GM18511 (cell line): Measurements from ENCODE around the gene RAB44.

Source experiments
- ATAC-seq: cut with Tn5 transposase; IDR thresholded peaks from one replicate; pipeline ENCODE4 v1.9.1; 2021; ENCODE audit warnings: mild to moderate bottlenecking, moderate library complexity; ENCODE audit not compliant: unreplicated experiment

RAB44 gene

DNA sequence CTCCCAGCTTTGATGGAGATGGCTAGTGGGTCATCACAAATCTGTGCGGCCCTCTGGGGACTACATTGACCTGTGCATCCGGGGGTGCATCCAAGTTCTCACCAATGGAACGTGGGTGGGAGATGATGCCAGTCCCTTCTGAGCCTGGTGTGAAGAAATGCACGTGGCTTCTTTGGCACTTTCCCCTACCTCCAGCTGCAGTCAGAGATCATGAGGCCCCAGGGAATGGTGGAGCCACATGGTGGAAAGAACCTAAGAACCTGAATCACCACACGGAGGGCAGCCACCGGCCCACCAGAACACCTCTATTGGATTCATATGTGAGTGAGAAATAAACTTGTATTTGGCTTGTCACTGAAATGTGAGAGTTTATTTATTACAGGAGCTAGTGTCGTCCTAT is 29.0 kb upstream of the RAB44 start:
- no peak for ATAC-seq

DNA sequence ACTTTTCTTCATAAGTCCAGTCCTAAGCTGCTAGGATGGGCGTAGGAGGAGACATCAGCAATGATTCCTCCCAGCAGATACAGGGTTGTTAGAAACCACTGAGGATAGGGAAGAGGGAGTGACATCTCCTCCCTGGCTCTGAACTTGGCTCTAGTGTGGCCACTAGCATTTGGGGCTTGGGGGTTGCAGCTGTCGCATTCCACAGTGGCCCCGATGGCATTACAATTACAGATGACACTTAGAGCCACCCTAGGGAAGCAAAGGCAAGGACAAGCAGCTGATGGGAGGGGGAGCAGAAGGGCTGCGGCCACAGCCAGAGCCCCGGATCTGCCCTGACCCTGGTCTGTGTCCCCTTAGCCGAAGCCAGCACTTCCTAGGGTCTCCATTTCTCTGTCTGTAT is 28.6 kb upstream of the RAB44 start:
- ATAC-seq, result no peak

DNA sequence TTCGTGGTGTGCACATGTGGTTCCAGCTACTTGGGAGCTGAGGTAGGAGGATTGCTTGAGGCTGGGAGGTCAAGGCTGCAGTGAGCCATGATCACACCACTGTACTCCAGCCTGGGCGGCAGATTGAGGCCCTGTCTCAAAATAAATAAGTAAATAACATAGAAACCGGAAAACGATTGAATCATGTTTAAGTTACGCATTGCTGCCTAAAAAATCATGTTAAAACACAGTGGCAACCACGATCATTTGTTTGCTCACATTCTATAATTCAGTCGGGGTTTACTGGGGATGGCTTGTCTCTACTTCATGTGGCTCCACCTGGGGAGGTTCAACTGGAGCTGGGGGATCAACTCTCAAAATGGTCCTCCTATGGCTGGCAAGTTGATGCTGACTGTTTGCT is 27.4 kb upstream of the RAB44 start:
- ATAC-seq, result no peak

DNA sequence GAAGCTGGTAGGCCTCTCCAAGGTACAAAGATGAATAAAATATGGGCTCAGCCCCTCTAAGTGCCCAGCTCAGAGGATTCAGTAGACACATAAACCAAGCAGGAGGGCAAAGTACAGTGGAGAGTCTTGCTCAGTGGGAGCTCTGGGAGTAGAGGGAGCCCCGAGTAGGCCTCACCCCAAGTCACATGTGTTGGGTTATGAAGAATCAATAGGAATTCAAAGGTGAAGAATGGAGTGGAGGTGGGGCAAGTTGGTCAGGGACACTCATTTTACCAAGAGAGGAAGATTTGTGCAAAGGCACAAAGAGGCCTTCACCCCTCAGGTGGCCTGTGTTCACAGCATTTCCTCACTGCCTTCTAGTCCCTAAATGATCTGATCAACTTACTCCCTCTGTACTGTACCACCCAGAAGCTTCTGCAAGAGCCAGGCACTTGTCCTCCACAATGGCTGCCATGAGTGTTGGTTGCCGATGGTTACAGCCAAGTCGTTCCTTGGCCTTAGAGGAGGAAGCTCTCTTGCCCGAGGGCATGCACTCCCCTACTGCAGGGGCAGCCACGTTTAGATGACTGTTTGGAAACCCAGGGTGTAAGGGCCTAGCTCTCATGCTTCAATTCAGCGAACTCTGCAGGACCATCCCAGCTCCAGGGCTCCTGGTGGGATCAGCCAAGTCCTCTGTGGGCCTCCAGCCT is 25.8 kb upstream of the RAB44 start:
- ATAC-seq, result no peak

DNA sequence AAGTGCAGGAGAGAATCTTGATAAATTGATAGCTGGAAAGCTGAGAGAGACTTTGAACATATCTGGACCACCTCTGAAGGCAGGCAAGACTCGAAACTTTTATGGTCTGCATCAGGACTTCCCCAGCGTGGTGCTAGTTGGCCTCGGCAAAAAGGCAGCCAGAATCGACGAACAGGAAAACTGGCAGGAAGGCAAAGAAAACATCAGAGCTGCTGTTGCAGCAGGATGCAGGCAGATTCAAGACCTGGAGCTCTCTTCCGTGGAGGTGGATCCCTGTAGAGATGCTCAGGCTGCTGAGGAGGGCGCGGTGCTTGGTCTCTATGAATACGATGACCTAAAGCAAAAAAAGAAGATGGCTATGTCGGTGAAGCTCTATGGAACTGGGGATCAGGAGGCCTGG is 23.7 kb upstream of the RAB44 start:
- no peak for ATAC-seq

DNA sequence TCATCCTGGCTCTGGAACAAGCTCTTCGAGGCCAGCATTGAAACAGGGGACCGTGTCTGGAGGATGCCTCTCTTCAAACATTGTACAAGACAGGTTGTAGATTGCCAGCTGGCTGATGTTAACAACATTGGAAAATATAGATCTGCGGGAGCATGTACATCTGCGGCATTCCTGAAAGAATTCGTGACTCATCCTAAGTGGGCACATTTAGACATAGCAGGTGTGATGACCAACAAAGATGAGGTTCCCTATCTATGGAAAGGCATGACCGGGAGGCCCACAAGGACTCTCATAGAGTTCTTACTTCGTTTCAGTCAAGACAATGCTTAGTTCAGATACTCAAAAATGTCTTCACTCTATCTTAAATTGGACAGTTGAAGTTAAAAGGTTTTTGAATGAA is 22.7 kb upstream of the RAB44 start:
- ATAC-seq, result no peak

DNA sequence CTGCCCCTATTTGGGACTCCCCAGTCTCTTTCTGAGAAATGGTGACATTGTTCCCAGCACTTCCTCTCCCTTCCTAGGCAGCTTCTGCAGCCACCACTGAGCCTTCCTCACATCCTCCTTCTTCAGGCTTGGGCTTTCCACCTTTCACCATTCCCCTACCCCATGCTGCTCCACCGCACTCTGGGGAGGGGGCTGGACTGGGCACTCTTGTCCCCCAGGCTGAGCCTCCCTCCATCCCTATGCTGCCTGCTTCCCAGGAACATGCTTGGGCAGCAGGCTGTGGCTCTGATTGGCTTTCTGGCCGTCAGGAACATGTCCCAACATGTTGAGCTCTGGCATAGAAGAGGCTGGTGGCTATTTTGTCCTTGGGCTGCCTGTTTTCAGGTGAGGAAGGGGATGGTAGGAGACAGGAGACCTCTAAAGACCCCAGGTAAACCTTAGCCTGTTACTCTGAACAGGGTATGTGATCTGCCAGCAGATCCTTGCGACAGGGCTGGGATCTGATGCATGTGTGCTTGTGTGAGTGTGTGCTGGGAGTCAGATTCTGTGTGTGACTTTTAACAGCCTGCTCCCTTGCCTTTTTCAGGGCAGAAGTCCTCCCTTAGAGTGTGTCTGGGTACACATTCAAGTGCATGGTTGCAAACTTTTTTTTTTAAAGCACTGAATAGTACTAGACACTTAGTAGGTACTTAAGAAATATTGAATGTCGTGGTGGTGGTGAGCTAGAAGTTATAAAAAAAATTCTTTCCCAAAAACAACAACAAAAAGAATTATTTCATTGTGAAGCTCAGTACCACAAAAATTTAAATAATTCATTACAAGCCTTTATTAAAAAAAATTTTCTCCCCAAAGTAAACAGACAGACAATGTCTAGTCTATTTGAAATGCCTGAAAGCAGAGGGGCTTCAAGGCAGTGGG is 21.2 kb upstream of the RAB44 start:
- ATAC-seq, result no peak

DNA sequence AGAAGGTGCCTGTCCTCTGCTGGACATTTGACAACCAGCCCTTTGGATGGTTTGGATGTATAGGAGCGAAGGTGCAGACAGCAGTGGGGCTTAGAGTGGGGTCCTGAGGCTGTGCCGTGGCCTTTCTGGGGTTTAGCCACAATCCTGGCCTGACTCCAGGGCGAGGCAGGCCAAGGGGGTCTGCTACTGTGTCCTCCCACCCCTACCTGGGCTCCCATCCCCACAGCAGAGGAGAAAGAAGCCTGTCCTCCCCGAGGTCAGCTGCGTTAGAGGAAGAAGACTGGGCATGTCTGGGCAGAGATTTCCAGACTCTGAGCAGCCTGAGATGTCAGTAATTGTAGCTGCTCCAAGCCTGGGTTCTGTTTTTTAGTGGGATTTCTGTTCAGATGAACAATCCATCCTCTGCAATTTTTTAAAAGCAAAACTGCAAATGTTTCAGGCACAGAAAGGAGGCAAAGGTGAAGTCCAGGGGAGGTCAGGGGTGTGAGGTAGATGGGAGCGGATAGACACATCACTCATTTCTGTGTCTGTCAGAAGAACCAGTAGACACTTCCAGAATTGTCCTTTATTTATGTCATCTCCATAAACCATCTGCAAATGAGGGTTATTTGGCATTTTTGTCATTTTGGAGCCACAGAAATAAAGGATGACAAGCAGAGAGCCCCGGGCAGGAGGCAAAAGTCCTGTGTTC is 20.4 kb upstream of the RAB44 start:
- no peak for ATAC-seq

DNA sequence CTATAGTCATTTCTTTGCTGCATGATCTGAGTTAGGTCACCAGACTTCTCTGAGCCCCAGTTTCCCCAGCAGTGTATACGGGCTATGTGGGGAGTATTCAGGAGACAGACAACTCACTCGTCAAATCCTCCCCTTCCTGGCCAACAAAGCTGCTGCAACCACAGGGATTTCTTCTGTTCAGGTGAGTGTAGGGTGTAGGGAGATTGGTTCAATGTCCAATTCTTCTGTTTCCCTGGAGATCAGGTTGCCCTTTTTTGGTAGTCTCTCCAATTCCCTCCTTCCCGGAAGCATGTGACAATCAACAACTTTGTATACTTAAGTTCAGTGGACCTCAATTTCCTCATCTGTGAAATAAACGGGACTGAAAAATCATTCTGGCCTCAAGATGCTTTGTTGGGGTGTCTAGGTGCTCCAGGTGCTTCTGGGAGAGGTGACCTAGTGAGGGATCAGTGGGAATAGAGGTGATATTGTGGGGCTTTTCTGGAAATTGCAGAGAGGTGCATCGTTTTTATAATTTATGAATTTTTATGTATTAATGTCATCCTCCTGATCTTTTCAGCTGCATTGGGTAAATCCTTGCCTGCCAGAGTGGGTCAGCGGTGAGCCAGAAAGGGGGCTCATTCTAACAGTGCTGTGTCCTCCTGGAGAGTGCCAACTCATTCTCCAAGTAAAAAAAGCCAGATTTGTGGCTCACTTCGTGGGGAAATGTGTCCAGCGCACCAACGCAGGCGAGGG is 19.7 kb upstream of the RAB44 start:
- ATAC-seq, result no peak

DNA sequence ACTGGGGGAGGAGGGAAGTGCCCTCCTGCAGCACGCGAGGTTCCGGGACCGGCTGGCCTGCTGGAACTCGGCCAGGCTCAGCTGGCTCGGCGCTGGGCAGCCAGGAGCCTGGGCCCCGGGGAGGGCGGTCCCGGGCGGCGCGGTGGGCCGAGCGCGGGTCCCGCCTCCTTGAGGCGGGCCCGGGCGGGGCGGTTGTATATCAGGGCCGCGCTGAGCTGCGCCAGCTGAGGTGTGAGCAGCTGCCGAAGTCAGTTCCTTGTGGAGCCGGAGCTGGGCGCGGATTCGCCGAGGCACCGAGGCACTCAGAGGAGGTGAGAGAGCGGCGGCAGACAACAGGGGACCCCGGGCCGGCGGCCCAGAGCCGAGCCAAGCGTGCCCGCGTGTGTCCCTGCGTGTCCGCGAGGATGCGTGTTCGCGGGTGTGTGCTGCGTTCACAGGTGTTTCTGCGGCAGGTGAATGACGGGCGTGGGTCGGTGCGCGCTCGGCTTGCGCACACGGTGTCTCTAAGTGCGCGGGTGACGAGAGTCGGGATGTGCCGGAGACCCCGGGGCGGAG is 19.1 kb upstream of the RAB44 start, which contains the start of gene CDKN1A:
CDKN1A (plus strand) TSS at position 227 of the 555 bp plus-strand sequence. CDS start 5,388 bp downstream, outside the sequence.
- ATAC-seq, result peak; percentile 52

DNA sequence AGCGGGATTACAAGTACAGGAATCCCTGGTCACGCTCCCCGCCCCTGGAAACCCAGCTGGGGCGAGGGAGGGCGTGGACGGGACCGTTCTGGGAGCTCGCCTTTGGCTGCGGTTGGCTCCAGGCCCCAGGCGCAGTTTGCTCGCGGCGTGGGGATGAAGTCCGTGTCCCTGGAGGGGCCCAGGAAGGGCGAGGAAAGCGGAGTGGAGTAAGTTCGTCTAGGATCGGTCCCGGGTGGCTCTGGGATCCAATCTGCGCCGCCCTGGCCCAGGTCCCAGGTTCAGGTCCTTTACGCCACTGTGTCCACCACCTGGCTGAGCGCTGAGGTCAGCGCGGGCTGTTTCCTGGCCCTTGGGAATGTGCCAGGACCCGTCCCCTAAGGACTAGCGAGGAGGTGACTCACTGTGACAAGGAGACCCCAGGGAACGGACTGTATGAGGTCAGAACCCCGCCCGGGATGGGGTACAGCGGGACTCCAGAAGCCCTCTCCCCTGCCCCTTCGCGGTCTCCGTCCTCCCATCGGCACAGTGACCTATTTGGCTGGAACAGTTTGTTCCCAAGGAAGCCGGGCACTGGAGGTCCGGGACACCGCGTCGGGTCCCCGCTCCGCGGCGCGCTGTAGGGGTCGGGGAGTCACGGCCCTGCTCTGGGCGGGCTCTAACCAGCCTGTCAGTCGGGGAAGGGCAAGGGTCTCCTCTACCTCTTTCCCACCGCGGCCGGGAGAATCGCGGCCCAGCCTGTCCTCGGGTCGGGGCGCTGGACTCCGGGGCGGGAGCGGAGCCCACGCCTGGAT is 18.4 kb upstream of the RAB44 start:
- no peak for ATAC-seq

DNA sequence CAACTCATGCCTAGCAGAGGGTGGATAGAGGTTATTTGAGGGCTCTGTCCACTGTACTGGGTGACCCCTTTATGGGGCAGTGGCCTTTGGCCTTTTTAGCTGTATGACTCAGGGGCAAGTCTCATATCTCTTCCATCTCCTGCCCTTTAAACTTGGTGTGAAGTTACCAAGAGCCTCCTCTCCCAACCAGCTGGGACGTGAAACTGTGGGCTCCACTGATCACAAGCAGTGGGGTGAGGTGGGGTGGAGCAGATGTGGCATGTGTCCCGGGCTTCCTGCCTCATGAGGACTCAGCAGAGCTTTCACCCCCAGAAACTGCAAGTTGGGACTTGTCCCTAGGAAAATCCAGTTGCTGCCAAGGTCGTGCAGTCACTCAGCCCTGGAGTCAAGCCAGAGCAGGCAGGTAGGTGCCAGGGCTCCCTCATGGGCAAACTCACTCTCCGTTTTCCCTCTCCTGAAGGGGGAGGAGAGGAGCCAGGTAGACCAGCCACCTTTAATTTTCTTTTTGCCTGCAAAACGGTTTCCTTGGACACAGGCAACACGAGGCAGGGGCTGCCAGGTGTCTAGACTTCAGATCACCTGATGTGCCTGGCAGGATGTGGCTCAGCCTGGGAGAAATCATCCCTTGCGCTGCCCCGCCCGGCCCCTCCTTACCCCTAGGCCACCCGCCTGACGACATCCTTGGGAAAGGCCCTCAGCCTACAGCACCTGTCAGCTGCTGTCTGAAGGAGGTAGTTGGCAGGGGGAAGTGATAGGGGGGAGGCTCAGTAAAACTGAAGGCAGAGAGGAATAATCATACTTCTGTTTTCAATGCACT is 15.1 kb upstream of the RAB44 start:
- no peak for ATAC-seq

DNA sequence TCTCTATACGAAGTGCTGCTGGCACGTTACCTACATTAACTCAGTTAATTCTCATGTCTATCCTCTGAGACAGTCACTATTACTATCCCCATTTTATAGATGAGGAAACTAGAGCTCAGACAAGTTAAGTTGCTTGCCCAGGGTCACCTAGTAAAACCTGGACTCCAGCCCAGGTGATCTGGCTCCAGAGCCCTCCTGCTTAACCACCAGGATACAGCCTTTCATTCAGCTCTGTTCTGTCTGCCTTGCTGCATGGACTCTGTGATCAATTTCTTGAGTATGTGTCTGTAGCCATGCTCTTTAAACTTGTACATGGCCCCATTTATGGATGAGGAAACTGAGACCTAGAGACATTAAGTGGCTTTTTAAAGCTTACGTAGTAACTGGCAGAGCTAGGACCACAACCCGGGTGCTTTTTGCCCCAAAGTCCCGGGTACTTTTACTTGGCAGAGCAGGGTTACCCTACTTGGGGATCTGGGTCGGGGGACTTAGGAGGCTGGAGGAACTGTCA is 14.4 kb upstream of the RAB44 start:
- ATAC-seq, result no peak

DNA sequence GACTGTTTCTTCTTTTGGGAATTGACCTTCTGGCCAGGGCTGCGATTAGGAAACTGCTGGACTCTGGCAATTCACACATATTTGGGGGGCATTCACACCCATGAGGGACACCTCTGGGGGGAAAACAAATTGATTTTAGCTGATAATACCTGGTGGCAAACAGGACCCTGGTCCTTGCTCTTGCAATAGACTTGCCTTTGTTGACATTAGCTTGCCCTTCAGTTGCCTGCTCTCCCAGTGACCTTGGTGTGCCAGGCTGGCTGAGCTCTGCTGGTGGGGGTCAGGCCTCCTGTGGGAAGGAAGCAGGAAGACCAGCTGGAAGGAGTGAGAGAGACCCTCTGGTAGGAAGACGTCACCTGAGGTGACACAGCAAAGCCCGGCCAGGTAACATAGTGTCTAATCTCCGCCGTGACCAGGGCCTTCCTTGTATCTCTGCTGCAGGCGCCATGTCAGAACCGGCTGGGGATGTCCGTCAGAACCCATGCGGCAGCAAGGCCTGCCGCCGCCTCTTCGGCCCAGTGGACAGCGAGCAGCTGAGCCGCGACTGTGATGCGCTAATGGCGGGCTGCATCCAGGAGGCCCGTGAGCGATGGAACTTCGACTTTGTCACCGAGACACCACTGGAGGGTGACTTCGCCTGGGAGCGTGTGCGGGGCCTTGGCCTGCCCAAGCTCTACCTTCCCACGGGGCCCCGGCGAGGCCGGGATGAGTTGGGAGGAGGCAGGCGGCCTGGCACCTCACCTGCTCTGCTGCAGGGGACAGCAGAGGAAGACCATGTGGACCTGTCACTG is 13.8 kb upstream of the RAB44 start:
- ATAC-seq, result no peak

DNA sequence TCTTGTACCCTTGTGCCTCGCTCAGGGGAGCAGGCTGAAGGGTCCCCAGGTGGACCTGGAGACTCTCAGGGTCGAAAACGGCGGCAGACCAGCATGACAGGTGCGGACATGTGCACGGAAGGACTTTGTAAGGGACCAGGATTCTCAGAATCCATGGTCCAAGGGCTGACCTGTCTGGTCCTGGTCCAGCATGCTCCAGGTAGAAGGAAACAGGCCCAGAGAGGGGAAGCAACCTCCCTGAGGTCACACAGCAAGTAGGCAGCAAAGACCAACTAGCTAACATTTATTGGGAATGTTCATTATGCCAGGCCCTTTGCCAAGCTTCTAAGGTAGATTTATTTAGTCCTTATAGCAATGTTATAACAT is 13.2 kb upstream of the RAB44 start:
- no peak for ATAC-seq

DNA sequence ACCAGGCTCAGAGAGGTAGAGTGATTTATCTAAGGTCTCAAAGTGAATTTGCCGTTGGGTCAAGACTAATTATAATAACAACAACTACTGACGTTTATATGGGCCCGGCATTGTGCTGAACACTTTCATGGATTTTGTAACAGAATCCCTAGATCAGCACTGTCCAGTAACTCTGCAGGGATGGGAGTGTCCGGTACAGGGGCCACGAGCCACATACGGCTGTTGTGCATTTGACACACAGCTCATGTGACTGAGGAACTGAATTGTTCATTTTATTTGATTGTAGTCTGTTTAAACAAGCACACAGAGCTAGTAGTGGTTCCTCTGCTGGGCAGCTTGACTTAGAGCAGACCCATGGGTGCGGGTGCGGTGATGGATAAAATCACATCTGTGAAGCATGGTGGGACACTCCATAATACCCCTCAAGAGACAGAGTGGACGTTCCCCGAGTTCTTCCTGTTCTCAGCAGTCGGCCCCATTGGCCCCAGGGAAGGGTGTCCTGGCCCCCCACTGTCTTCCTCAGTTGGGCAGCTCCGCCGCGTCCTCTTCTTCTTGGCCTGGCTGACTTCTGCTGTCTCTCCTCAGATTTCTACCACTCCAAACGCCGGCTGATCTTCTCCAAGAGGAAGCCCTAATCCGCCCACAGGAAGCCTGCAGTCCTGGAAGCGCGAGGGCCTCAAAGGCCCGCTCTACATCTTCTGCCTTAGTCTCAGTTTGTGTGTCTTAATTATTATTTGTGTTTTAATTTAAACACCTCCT is 12.3 kb upstream of the RAB44 start:
- no peak for ATAC-seq

DNA sequence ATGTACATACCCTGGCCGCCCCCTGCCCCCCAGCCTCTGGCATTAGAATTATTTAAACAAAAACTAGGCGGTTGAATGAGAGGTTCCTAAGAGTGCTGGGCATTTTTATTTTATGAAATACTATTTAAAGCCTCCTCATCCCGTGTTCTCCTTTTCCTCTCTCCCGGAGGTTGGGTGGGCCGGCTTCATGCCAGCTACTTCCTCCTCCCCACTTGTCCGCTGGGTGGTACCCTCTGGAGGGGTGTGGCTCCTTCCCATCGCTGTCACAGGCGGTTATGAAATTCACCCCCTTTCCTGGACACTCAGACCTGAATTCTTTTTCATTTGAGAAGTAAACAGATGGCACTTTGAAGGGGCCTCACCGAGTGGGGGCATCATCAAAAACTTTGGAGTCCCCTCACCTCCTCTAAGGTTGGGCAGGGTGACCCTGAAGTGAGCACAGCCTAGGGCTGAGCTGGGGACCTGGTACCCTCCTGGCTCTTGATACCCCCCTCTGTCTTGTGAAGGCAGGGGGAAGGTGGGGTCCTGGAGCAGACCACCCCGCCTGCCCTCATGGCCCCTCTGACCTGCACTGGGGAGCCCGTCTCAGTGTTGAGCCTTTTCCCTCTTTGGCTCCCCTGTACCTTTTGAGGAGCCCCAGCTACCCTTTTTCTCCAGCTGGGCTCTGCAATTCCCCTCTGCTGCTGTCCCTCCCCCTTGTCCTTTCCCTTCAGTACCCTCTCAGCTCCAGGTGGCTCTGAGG is 11.5 kb upstream of the RAB44 start:
- no peak for ATAC-seq
